ENCODE measurements around the gene SIPA1L3. TPM values are rescaled to one million over a fixed set of nuclear protein-coding genes. Genes with fewer than 3 reads are reported as not detected.
A peak's percentile ranks its signal among the peaks of the same experiment; 100 is the strongest.
"Not testable (repeated sequence)": the region's sequence is repeated elsewhere in the genome, so short reads cannot be mapped to it uniquely, and the experiment has no call there.

Gene SIPA1L3
- total RNA-seq, 3 donors from 2014 or later, result 93.6 to 173 (median 144) TPM

DNA sequence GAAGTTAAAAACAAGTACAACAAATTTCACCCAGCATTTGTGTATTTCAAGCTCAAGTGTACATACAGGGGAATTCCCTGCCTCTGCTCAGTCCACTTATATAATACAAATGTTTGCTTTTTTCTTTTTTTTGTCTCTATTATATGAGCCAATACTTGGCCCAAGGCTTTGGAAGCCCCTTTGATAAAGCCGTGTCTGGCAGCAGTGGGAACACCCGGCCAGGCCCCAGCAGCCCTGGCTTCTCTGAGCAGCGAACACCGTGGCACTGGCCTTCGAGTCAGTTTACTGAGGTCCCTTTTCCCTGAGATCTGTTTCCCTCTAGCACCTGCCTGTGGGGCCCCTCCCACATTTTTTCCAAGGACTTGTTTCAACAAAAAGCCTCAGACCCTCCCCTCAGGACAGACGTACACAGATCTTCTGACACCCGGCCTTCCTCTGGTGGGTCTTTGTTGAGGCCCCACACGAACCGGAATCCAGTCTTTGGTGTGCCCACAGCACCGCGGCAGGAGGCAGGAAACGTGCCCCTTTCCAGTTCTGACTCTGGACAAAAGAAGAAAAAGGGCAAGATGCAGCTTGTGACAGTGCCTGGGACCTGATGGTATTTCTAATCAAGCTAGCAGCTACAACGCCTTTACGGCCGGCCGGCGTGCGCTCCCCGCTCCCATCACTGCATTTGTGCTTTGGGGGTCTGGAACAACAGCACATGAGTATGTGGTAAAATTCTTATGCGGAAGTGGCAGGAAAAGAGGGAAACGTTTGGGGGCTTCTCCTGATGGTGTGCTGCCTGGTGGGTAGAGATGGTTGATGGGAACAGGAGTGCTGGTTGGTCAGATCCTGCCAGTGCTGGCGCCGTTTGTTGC lies 13.8 kb downstream of the SIPA1L3 start:
- Histone ChIP-seq H3K9me3 (no peaks in the 10 kb centered on the region), H3K36me3 (ENCODE audit: low read depth) (no peaks in the 10 kb centered on the region), H3K4me1 (ENCODE audit: low read depth) (peaks cover 6% of the 10 kb centered on the region), H3K4me3 (no peak overlapping the region)
- ATAC-seq, result no peak
- intact Hi-C loops (cut with DNase I, micrococcal nuclease), result no loop called here
- DNase-seq, result no peak
- TF ChIP-seq, protein P1, sequence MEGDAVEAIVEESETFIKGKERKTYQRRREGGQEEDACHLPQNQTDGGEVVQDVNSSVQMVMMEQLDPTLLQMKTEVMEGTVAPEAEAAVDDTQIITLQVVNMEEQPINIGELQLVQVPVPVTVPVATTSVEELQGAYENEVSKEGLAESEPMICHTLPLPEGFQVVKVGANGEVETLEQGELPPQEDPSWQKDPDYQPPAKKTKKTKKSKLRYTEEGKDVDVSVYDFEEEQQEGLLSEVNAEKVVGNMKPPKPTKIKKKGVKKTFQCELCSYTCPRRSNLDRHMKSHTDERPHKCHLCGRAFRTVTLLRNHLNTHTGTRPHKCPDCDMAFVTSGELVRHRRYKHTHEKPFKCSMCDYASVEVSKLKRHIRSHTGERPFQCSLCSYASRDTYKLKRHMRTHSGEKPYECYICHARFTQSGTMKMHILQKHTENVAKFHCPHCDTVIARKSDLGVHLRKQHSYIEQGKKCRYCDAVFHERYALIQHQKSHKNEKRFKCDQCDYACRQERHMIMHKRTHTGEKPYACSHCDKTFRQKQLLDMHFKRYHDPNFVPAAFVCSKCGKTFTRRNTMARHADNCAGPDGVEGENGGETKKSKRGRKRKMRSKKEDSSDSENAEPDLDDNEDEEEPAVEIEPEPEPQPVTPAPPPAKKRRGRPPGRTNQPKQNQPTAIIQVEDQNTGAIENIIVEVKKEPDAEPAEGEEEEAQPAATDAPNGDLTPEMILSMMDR (IDR thresholded peaks at IDR 0.05), result no peak

- peak in 2 of 3 donors; percentile 53 to 69 for DNase-seq
- intact Hi-C loops (cut with DNase I, micrococcal nuclease); H3K9me3 ChIP-seq; H3K36me3 ChIP-seq (ENCODE audit: low read depth); H3K4me3 ChIP-seq: not testable (repeated sequence)
- peak; percentile 80 for ATAC-seq
- peaks cover 12% of the 10 kb centered on the region for H3K4me1 ChIP-seq (ENCODE audit: low read depth)
These were observed 17.6 kb downstream of the SIPA1L3 start for GRCh38 chr19:37924573-37924972.

DNA sequence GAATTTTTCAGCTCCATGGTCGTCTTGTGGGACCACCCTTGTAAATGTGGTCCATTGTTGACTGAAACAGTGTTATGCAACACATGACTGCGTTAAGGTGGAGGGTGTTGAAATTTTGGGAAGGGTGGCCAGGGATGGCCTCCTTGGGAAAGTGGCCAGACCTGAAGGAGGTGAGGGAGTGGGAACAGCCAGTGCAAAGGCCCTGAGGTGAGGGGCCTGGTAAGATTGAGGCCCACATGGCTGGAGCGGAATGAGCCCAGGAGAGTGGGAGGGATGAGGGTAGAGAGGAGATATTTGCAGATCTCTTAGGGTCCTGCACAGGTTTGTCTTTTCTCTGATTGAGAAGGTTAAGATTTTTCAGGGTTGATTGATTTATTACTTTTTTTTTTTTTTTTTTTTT lies 18.2 kb downstream of the SIPA1L3 start:
- Histone ChIP-seq H3K4me3 (no peak overlapping the region), H3K4me1 (ENCODE audit: low read depth) (peaks cover 12% of the 10 kb centered on the region), H3K9me3 (no peaks in the 10 kb centered on the region), H3K36me3 (ENCODE audit: low read depth) (no peaks in the 10 kb centered on the region)
- intact Hi-C loops (cut with DNase I, micrococcal nuclease), result no loop called here
- TF ChIP-seq, protein P1 (IDR thresholded peaks at IDR 0.05), result no peak
- ATAC-seq (no peak), DNase-seq (no peak)

GRCh38 chr19:37926255-37926654 lies 19.2 kb downstream of the SIPA1L3 start:
- peaks cover 15% of the 10 kb centered on the region for H3K4me1 ChIP-seq (ENCODE audit: low read depth)
- H3K4me3 ChIP-seq, result no peak overlapping the region
- intact Hi-C loops (cut with DNase I, micrococcal nuclease), result no loop called here
- TF ChIP-seq, protein P1 (IDR thresholded peaks at IDR 0.05), result no peak
- no peaks in the 10 kb centered on the region for H3K9me3 ChIP-seq
- DNase-seq (no peak), ATAC-seq (no peak)
- H3K36me3 ChIP-seq (ENCODE audit: low read depth), result no peaks in the 10 kb centered on the region

- ATAC-seq, result no peak
- H3K36me3 ChIP-seq (ENCODE audit: low read depth), result no peaks in the 10 kb centered on the region
- DNase-seq, result no peak
- H3K4me1 ChIP-seq (ENCODE audit: low read depth), result peaks cover 19% of the 10 kb centered on the region
- TF ChIP-seq, protein P1 (IDR thresholded peaks at IDR 0.05), result no peak
- H3K4me3 ChIP-seq, result no peak overlapping the region
- intact Hi-C loops (cut with DNase I, micrococcal nuclease), result no loop called here
- H3K9me3 ChIP-seq, result no peaks in the 10 kb centered on the region
These were observed 19.7 kb downstream of the SIPA1L3 start for GRCh38 chr19:37926711-37927110.

- no peak overlapping the region for H3K4me3 ChIP-seq
- intact Hi-C loops (cut with DNase I, micrococcal nuclease), result no loop called here
- peaks cover 24% of the 10 kb centered on the region for H3K4me1 ChIP-seq (ENCODE audit: low read depth)
- no peaks in the 10 kb centered on the region for H3K9me3 ChIP-seq
- ATAC-seq (peak; percentile 1), DNase-seq (peak in 1 of 3 donors; percentile 22)
- H3K36me3 ChIP-seq (ENCODE audit: low read depth), result no peaks in the 10 kb centered on the region
- TF ChIP-seq, protein P1 (IDR thresholded peaks at IDR 0.05), result no peak
These were observed 21.7 kb downstream of the SIPA1L3 start for GRCh38 chr19:37928527-37929286.
